HepG2 (cell line): ENCODE measurements around the gene PHRF1. TPM values are rescaled to one million over a fixed set of nuclear protein-coding genes. Genes with fewer than 3 reads are reported as not detected.

Experiments used
- ADNP ChIP-seq: sonication (generic); formaldehyde crosslinking; IDR thresholded peaks from 2 replicates; pipeline ENCODE4 v1.4.0; 2020; ENCODE audit warnings: missing genetic modification reagents
- AKAP8 ChIP-seq: sonication (generic); formaldehyde crosslinking; IDR thresholded peaks from 2 replicates; pipeline ENCODE4 v1.5.1; 2020; ENCODE audit warnings: mild to moderate bottlenecking, missing genetic modification reagents
- ARNTL ChIP-seq: sonication (generic); formaldehyde crosslinking; IDR thresholded peaks from 2 replicates; pipeline ENCODE4 v1.4.0; 2020; ENCODE audit warnings: mild to moderate bottlenecking, missing genetic modification reagents
- CBFB ChIP-seq: sonication (generic); formaldehyde crosslinking; IDR thresholded peaks from 2 replicates; pipeline ENCODE4 v1.4.0; 2020; ENCODE audit warnings: missing genetic modification reagents
- CEBPB ChIP-seq: IDR thresholded peaks from 2 replicates; pipeline ENCODE4 v1.6.1; 2011; ENCODE audit warnings: low read depth, low read length, improper control_type of control experiment, borderline replicate concordance
- FOXM1 ChIP-seq: sonication (generic); formaldehyde crosslinking; IDR thresholded peaks from 2 replicates; pipeline ENCODE4 v1.5.0; 2020; ENCODE audit warnings: missing genetic modification reagents
- GTF3A ChIP-seq: sonication (generic); formaldehyde crosslinking; conservative IDR thresholded peaks from 2 replicates; pipeline ENCODE4 v1.4.0; 2020; ENCODE audit warnings: mild to moderate bottlenecking, missing genetic modification reagents
- HMG20A ChIP-seq: IDR thresholded peaks from 2 replicates; pipeline ENCODE4 v1.6.1; 2016; ENCODE audit warnings: borderline replicate concordance
- JDP2 ChIP-seq: sonication (generic); formaldehyde crosslinking; IDR thresholded peaks from 2 replicates; pipeline ENCODE4 v1.8.1; 2022; ENCODE audit warnings: missing genetic modification reagents, borderline replicate concordance
- KAT7 ChIP-seq: IDR thresholded peaks from 2 replicates; pipeline ENCODE4 v1.6.1; 2018; ENCODE audit warnings: borderline replicate concordance, missing compliant biosample characterization
- NCOR1 ChIP-seq: fragments of 200-600 bp; sonication (generic); IDR thresholded peaks from 2 replicates; pipeline ENCODE4 v1.7.0; 2017; ENCODE audit warnings: antibody characterized with exemption, low read length, borderline replicate concordance
- RXRA ChIP-seq: sonication (generic); formaldehyde crosslinking; IDR thresholded peaks from 2 replicates; pipeline ENCODE4 v1.5.1; 2020; ENCODE audit warnings: missing genetic modification reagents
- SRF ChIP-seq: IDR thresholded peaks from 2 replicates; pipeline ENCODE4 v1.6.1; 2011; ENCODE audit warnings: mild to moderate bottlenecking, low read depth, low read length, moderate library complexity
- TBX2 ChIP-seq: sonication (generic); formaldehyde crosslinking; IDR thresholded peaks from 2 replicates; pipeline ENCODE4 v1.5.0; 2020; ENCODE audit warnings: missing genetic modification reagents, mild to moderate bottlenecking, borderline replicate concordance
- ZFP36 ChIP-seq: fragments of 150-350 bp; IDR thresholded peaks from 2 replicates; pipeline ENCODE4 v1.6.1; 2018; ENCODE audit warnings: borderline replicate concordance, low read length, low read depth; ENCODE audit not compliant: partially characterized antibody
- ZKSCAN5 ChIP-seq: sonication (generic); formaldehyde crosslinking; IDR thresholded peaks from 2 replicates; pipeline ENCODE4 v1.5.1; 2020; ENCODE audit warnings: mild to moderate bottlenecking, missing genetic modification reagents
- ZMYM2 ChIP-seq: sonication (generic); formaldehyde crosslinking; IDR thresholded peaks from 2 replicates; pipeline ENCODE4 v1.8.0; 2022; ENCODE audit warnings: mild to moderate bottlenecking, missing genetic modification reagents
- ZNF225 ChIP-seq: sonication (generic); formaldehyde crosslinking; IDR thresholded peaks from 2 replicates; pipeline ENCODE4 v1.4.0; 2020; ENCODE audit warnings: mild to moderate bottlenecking, missing genetic modification reagents
- ZNF556 ChIP-seq: sonication (generic); formaldehyde crosslinking; IDR thresholded peaks from 2 replicates; pipeline ENCODE4 v1.4.0; 2020; ENCODE audit warnings: mild to moderate bottlenecking, missing genetic modification reagents, borderline replicate concordance
- ZNF660 ChIP-seq: sonication (generic); formaldehyde crosslinking; IDR thresholded peaks from 2 replicates; pipeline ENCODE4 v1.5.1; 2020; ENCODE audit warnings: mild to moderate bottlenecking, low read depth, missing genetic modification reagents, borderline replicate concordance
- ZNF777 ChIP-seq: sonication (generic); formaldehyde crosslinking; IDR thresholded peaks from 2 replicates; pipeline ENCODE4 v1.4.0; 2020; ENCODE audit warnings: missing genetic modification reagents
- ZNF788 ChIP-seq: sonication (generic); formaldehyde crosslinking; IDR thresholded peaks from 2 replicates; pipeline ENCODE4 v1.5.0; 2020; ENCODE audit warnings: mild to moderate bottlenecking, missing genetic modification reagents, borderline replicate concordance
- polyA plus RNA-seq, 8 experiments: library from polyadenylated mRNA; depleted of rRNA in 3 of 8; stranded (reverse) in 7 of 8; unstranded in 1 of 8; fragments of >200 nt; fragmentation: Illumina TruSeq in 4 of 8; extraction: Trizol in 4 of 8; gene quantifications; 2 replicates each; pipeline versions ENCODE4 v1.2.1 to v1.2.3, GENCODE V29; 2011 to 2016; ENCODE audit warnings: low read depth in 4 of 8, missing spikeins in 1 of 8, mixed read lengths in 1 of 8; ENCODE audit not compliant: insufficient read depth in 1 of 8
- total RNA-seq, 5 experiments: library from RNA; depleted of rRNA; stranded (reverse); fragments of >200 nt; fragmentation: Illumina TruSeq; extraction: Trizol; gene quantifications; 2 replicates each; pipeline ENCODE4 v1.2.3, GENCODE V29; 2016; ENCODE audit warnings: low read depth in 1 of 5
- TF ChIP-seq, protein P1 (sequence below): IDR thresholded peaks from 2 replicates; pipeline ENCODE4 v1.4.0; 2020; ENCODE audit warnings: mild to moderate bottlenecking, missing genetic modification reagents
- TF ChIP-seq, protein P2 (sequence below): sonication (generic); IDR thresholded peaks from 2 replicates; pipeline ENCODE4 v1.6.1; 2016; ENCODE audit warnings: low read depth, borderline replicate concordance

The PHRF1 gene
- total and polyA plus RNA-seq, 2 of the 13 experiments (the other 11 are each of a cell fraction or from before 2014, with no cell fraction given): 8.2 to 16.7 TPM

DNA sequence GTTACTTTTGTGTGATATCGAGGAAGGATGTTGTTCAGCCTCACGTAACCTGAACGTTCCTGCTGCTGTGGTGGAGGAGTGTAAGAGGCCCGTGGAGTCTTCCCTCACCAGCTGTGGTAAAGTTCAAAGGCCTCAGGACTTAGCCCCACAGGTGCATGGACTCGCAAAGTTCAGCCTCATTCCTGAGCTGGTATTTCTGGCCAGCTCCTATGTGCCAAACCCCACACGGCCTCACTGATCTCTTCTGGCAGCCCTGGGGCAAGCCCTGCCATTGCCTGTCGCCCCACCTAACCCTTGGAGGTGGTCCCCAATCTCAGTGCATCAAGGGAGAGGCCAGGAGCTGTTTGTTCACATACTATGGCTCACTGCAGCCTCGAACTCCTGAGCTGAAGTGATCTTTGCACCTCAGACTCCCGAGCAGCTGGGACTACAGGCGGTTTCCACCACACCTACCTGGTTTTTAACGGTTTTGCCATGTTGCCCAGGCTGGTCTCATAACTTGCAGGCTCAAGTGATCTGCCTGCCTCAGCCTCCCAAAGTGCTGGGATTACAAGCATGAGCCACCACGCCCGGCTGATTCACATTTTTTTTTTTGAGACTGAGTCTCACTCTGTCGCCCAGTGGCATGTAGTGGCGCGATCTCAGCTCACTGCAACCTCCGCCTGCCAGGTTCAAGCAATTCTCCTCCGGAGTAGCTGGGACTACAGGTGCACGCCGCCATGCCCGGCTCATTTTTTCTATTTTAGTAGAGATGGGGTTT, 2.2 kb downstream of the PHRF1 start (continued):
- TF ChIP-seq NCOR1 (peak; percentile 69; the same call in 1 of the 2 replicates), KAT7 (0 out of 2 replicates have a peak, but pooled peaks have one; percentile 38), ZNF777 (no peak), ADNP (CRISPR knock-in tag) (no peak), SRF (no peak), ZNF788 (CRISPR knock-in tag) (no peak), AKAP8 (CRISPR knock-in tag) (0 out of 2 replicates have a peak, but pooled peaks have one; percentile 27), ARNTL (0 out of 2 replicates have a peak, but pooled peaks have one; percentile 33), ZNF225 (peak; percentile 43; the same call in 1 of the 2 replicates), GTF3A (CRISPR knock-in tag) (no peak), ZNF660 (CRISPR knock-in tag) (no peak), ZFP36 (no peak), ZNF556 (CRISPR knock-in tag) (no peak), FOXM1 (CRISPR knock-in tag) (no peak), HMG20A (CRISPR knock-in tag) (no peak), ZMYM2 (CRISPR knock-in tag) (peak; percentile 38; the same call in 1 of the 2 replicates), RXRA (0 out of 2 replicates have a peak, but pooled peaks have one; percentile 16), TBX2 (CRISPR knock-in tag) (peak; percentile 18; the same call in 1 of the 2 replicates), CEBPB (no peak), JDP2 (no peak), ZKSCAN5 (CRISPR knock-in tag) (no peak), CBFB (CRISPR knock-in tag) (no peak)
- TF ChIP-seq, protein P1, sequence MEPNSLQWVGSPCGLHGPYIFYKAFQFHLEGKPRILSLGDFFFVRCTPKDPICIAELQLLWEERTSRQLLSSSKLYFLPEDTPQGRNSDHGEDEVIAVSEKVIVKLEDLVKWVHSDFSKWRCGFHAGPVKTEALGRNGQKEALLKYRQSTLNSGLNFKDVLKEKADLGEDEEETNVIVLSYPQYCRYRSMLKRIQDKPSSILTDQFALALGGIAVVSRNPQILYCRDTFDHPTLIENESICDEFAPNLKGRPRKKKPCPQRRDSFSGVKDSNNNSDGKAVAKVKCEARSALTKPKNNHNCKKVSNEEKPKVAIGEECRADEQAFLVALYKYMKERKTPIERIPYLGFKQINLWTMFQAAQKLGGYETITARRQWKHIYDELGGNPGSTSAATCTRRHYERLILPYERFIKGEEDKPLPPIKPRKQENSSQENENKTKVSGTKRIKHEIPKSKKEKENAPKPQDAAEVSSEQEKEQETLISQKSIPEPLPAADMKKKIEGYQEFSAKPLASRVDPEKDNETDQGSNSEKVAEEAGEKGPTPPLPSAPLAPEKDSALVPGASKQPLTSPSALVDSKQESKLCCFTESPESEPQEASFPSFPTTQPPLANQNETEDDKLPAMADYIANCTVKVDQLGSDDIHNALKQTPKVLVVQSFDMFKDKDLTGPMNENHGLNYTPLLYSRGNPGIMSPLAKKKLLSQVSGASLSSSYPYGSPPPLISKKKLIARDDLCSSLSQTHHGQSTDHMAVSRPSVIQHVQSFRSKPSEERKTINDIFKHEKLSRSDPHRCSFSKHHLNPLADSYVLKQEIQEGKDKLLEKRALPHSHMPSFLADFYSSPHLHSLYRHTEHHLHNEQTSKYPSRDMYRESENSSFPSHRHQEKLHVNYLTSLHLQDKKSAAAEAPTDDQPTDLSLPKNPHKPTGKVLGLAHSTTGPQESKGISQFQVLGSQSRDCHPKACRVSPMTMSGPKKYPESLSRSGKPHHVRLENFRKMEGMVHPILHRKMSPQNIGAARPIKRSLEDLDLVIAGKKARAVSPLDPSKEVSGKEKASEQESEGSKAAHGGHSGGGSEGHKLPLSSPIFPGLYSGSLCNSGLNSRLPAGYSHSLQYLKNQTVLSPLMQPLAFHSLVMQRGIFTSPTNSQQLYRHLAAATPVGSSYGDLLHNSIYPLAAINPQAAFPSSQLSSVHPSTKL (CRISPR knock-in tag): no peak
- TF ChIP-seq, protein P2, sequence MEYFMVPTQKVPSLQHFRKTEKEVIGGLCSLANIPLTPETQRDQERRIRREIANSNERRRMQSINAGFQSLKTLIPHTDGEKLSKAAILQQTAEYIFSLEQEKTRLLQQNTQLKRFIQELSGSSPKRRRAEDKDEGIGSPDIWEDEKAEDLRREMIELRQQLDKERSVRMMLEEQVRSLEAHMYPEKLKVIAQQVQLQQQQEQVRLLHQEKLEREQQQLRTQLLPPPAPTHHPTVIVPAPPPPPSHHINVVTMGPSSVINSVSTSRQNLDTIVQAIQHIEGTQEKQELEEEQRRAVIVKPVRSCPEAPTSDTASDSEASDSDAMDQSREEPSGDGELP: peak; percentile 39; the same call in 1 of the 2 replicates
